Activated CD4-positive, alpha-beta T cell treated with anti-CD3 and anti-CD28 coated beads, Interleukin-2, amount 50 U/mL, for 16 hours (primary cell): ENCODE data around the gene CPEB3.
"Not testable (repeated sequence)": the region's sequence is repeated elsewhere in the genome, so short reads cannot be mapped to it uniquely, and the experiment has no call there.

Experiments used
- DNase-seq: peaks from one replicate; pipeline ENCODE4 v3.0.0-alpha.2; 2020

CPEB3 gene

DNA sequence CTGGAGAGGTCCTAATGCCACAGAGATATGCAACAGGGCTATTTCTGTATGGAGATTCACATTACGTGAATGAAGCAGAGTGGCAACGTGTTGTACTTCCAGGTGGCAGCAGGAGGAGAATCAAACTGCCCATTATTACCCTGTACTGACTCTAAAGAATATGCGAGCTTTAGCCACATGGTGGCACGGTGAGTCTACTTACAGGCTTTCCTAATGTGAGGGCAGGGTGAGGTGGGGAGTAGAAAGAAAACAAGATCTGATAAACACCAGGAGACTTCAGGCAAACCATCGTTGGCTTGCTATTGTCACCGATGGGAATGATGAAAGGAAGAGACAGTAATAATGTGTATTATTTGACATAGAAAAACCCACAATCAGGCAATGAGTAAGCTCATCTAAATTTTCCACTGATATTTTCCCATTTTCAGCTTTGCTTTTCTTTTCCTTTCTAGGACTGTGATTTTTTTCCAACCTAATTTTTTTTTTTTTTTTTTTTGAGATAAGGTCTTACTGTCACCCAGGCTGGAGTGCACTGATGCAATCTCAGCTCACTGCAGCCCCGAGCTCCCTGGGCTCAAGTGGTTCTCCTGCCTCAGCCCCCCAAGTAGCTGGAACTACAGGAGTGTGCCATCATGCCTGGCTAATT, 203.0 kb downstream of the CPEB3 start:
- peak; percentile 76 for DNase-seq

DNA sequence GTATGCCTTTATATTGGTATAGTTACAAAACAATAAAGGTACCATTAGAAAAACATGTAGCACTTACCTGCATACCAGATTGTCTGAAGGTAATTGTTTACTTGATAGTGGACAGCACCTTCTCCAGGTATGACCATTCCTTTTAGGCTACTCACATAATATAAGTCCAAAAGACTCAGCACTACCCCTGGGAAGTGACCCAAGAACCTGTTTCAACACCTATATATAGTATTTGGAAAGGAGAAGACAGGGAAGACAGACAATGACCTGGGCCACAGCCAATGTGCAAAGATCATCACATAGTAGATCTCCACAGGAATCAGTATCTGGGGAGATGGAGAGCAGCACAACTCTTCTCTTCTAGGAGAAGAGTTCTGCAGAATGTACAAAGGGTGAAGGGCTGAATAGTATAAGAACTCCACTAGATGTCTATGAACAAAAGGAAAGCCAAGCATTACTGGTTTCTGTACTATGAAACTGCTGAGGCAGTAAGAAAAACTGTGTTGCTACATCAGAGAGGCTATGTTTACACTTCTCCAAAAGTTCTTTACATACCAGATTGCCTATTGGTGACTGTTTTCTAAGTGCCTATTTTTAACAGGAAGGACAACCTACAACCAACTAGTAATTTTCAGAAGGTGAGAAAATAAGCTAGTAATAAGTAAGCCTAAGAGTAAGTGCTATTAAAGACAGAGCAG, 208.1 kb downstream of the CPEB3 start:
- no peak for DNase-seq

DNA sequence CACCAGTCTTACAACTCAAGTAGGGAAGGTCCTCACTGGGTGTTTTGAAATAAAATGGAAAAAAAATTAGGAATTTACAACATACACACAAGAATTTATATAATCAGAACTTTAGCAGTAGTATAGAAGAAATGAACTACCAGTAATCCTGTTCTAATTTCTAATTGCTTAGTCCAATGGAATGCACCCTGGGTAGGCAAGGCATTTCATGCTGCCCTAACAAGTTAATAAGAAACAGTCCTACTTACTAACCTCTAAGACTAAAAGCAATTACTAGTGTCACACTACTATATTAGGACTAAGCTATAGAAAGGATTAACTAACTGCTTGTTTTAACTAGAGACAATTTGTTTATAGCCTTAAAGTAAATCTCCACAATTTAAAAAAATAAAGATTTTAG, 209.2 kb downstream of the CPEB3 start:
- no peak for DNase-seq

DNA sequence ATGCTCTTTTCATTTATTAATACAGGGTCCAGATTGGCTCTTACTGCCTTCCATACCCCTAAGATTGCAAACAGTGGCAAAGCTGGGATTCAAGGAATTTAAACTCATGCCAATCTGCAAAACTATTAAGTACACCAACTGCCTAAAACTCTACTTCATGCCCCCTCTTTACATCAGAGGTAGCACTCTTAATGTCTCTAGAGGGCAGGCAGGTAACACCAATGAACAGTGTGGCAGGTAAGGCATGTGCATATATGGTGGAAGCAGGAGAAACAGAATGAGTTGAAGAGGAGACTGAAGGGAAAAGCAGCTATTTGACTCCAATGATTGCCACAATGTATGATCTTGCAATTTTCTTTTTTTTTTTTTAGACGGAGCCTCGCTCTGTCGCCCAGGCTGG, 210.6 kb downstream of the CPEB3 start:
- DNase-seq: no peak

DNA sequence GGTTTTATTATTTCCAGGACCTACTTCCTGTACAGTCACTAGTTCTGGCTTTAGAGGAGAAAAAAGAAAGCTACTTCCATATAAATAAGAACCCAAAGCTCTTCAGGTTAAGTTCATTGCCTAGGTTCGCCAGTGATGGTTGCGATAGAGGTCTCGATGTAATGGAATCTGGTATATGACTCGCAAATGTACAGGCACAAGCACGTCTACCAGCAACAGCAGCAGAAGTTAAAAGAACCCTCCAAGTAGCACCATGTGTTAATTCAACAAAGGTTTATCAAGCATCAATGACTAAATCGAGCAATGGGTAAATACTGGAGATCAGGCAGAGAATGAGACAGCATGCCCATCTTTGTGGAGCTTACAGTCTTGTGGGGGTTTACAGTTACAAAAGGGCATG, 211.9 kb downstream of the CPEB3 start:
- DNase-seq: no peak

DNA sequence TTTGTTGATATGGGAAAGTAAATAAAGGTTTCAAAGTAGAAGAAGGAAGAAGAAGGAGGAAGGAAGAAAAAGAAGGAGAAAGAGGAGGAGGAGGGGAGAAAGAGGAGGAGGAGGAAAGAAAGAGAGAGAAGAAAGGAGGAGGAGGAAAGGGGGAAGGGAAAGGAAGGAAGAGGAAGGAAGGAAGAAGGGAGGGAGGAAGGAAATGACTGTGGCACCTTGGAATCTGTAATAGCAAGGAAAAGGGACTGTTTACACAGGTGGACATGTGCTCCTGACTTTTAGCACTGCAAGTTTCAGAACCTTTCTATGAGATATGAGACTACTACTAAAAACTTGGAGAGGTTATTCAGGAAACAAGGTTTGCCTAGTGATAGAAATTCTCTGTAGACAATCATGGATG, 214.2 kb downstream of the CPEB3 start:
- DNase-seq: no peak

DNA sequence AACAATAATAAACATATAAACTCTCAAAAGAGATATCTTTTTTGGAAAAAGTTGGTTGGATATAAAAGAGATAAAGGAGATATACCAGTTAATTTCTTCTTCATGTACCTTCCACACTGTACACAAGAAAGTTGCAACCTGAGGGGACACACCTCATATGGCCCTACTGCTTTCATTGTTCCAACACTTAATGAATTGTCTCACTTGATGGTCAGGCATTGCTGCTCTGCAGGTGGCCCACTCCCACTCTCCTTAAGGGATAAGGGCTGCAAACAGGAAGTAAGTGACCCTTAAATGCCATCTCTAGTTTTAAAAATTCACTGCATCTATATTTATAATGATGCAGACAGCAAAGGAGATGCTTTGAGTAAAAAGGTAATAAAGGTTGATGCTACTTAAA, 215.0 kb downstream of the CPEB3 start:
- no peak for DNase-seq

DNA sequence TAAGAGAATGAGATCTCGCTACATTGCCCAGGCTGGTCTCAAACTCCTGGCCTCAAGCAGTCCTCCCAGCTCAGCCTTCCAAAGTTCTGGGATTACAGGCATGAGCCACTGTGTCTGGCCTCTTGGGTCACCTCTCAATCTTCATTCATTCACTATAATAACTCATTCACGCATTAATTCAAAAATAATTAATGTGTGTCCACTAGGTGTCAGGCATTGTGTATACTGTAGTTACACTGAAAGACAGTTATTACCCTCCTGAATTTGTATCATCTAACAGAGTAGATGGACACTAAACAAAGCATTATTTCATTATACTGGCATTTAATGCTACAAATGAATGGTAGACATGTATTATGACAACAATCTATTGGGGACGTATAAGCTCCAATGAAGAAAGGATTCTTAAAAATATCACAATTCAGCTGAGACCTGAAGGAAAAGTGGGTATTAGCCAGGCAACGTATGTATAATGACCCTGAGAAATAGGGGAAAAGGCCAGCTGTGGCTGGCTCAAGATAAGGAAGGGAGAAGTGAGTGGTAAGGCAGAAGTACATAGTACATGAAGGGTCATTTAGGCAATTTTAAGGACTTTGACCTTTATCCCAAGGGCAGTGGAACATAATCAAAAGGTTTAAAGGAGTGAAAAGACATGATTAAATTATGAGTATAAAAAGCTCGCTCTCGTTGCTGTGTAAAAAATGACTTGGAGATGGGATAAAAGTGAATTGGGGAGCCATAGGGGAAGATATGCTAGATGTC, 216.6 kb downstream of the CPEB3 start:
- DNase-seq: no peak

DNA sequence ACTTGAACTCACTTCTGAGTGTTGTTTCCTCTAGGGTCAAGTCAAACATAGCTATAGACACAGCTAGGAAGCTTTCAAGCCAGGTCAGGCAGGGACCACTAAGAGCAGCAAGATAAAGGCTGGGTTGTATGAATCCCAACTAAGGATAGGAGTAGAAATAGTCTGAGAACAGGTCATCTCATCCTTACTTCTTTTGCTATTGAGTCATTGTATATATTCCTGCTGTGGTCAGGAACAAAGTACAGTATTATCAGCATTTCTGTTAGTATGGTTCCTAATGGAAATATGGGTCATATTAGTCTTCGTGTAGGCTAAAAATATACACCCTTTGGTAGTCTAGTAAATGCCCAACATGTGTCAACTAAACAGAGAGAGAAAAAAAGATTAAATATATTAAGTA, 222.0 kb downstream of the CPEB3 start:
- DNase-seq: no peak

DNA sequence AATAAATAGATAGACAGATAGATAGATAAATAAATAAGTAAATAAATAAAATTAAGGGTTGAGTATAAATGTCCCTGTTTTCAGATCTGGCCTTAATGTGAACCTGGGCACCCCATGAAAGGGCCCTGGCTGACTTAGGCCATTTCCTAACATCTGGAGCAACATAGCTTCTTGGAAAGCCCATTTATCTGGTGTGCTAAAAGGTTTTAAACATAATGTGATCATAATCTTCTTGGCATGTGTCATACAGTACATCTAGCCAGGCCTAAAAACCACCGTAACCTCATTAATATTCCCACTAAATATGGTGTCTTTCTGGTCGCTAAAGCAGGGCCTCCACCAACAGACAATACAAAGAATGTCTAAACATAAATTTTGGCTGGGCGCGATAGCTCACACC, 224.5 kb downstream of the CPEB3 start:
- no peak for DNase-seq

DNA sequence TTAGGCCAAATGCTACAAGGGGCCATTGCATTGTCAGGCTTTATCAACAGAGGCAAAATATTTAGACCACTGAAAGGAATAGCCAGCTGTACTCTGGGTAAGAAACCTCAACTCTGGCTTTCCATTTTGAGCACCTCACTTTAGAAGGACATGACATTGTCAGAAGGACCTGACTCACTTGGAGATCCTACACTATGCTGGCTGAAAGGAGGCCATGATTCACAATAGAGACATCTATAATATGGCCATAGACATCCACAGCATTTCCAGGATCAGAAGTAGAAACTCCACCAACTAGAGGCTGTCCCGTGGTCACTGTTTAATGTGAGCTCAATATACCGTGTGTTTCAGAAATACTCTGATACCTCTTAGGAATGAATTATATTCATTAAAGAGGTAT, 226.4 kb downstream of the CPEB3 start:
- DNase-seq: no peak

DNA sequence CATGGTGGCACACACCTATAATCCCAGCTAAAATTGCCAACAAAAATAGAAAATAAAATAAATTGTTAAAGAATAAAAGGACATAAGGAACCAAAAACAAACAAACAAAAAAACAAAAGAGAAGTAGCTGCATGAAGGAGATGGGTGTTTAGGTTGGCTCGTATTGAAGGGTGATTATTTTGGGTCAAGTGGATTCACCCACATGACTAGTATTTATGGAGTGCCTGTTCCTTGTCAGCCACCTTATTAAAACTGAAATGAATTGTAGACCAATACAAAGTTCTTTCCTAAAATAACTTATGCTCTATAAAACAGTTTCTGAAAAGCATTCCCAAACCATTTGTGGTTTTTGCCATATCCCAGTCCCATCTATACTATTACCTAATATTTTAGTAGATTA, 228.6 kb downstream of the CPEB3 start:
- no peak for DNase-seq

DNA sequence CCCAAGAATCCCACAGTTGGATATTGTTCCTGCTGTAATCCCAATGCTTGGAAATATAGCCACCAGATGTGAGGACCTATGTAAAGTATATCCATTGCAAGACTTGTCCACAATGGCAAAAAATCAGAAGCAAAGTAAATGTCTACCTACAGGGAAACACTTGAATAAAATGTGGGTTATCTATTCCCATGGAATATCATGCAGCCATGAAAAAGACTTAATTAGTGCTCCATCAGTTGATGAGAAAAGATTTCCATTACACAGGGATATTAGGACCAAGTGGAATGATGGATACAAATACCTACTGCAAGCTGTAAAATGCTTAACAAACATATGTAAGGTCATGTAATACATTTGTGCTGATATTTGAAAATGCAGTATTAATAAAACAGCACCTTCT, 236.1 kb downstream of the CPEB3 start:
- DNase-seq: no peak

DNA sequence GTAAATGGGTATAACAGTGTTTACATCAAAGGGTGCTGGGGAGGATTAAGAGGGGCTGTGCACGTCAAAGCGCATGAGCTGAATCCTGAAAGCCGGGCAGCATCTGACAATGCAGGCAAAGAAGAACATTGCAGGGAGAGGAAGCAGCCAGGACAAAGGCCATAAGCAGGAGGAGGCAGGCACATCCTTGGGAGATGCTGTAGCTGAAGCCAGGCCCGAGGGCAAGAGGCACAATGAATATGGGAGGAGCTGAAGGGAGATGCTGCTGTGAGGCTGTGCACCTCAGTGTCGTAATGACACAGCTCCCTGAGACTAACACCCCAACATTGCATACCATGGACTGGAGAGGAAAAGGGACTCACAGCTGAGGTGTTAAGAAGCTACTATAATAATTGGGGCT, 238.1 kb downstream of the CPEB3 start:
- DNase-seq: no peak

DNA sequence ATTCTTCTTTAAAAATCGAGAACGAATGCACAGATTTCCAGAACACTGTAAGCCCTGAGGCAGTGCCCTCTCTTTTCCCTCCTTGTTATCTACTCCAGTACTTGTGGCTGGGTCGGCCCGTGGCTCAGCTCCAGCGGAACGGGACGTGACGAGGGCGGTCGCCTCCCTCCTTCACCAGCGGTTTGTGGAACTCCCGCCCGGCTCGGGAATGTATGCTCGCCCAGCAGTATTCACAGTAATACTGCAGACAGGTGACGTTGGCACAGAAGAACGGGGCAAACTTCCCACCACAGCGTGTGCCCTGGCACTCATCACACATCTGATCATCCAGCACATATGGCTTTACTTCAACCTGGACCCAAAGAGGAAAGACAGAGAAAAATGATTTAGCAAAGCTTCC, 238.8 kb downstream of the CPEB3 start:
- no peak for DNase-seq

DNA sequence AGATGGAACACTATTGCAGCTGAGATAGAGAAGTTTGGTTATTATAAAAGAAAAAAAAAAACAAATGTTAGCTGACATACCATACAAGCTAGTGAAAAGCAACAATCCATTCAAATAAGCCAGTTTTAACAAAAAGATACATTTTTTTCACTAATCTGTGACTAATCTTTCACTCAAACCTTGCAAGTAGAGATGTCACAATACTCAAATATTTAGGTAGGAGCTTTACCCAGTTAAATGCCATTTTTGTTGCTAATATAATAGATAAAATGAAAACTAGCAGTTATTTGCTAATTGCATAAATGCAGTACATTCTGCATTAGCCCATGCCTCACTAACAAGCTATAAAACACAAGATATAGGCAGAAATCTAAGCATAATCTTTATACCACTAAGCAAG, 243.7 kb downstream of the CPEB3 start:
- no peak for DNase-seq

DNA sequence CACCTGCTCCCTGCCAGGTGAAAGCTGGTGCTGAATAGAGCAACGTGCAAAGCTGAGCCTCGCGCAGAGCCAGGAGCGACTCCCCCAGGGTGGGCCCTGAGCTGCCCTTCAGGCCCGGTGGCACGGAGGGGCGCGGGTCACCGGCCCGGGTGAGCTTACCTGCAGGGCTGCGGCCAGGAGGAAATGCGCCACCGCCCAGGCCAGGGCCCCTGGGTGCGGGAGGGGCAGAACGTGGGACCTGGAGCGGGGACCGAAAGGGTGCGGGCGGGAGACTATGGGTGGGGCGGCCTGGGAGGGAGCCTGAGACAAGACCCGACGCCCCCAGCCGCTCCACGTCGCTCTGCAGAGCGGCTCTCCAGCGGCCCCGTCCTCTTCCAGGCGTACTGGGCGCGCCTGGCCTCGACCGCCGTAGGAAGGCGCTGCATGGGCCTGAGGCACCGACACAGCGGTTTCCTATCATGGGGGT, 245.2 kb downstream of the CPEB3 start:
- no peak for DNase-seq

DNA sequence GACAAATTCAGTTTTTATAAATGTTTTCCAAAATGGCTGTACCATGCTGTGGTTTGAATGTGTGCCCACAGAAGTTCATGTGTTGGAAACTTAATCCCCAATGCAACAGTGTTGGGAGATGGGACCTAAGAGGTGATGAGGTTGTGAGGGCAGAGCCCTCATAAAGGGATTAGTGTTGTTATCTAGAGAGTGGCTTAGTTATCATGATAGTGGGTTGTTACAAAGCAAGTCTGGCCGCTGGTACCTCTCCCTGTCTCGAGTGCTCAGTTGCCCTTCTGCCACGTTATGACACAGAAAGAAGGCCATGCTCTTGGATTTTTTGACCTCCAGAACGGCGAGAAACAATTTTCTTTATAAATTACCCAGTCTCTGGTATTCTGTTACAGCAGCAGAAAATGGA, 248.3 kb downstream of the CPEB3 start:
- DNase-seq: no peak

DNA sequence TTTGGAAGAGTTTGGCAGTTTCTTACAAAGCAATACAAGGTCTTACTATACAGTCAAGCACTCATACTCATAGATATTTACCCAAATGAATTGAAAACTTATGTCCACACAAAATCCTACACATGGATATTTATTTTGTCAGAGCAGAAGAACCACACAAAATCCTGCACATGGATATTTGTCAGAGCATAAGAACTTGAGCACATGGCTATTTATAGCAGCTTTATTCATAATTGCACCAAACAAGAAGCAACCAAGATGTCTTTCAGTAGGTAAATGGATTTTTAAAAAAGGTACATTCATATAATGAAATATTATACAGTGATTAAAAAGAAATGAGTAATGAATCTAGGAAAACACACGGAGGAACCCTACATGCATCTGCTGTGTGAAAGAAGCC, 251.9 kb downstream of the CPEB3 start:
- DNase-seq: no peak

DNA sequence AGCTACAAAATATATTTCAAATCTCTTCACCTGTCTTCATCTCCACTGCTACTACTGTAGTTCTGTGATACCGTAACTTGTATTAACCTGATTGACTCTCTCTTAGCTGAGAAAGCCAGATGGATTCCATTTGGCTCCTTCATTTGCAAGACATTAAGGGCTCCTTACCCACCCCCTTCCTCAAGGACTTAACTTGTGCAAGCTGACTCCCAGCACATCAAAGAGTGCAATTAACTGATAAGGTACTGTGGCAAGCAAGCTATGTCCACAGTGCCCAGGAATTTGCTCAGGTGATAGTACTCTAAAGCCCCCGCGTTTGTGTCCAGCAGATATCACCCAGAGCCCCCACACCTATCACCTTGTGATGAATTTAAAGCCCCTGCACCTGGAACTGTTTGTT, 257.8 kb downstream of the CPEB3 start:
- not testable (repeated sequence) for DNase-seq

DNA sequence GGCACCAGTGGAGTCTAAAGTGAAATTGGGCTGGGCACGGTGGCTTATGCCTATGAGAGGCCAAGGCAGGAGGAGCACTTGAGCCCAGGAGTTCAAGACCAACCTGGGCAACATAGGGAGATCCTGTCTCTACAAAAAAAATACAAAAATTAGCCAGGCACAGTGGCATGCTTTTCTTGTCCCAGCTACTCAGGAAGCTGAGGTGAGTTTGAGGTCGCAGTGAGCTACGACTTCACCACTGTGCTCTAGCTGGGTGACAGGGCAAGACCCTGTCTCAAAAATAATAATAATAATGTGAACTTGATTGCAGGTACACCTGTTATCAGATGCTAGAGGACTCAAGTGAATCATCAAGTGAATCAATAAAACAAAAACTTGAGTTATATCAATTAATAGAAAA, 259.3 kb downstream of the CPEB3 start:
- no peak for DNase-seq

DNA sequence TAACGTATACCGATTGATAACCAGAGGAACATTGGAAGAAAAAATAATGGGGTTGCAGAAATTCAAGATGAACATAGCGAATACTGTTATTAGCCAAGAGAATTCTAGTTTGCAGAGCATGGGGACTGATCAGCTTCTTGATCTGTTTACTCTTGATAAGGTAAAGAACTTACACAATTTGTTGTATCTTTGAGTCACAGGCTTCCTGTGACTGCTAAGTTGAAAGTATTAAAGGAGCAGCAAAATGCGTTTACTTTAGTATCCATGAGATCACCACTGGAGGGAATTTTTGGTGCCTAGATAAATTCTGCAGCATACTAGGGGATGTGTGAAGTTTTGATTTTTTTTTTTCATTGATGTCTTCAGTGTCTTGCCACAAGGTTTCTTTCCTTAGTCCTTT, 263.7 kb downstream of the CPEB3 start:
- DNase-seq: no peak

DNA sequence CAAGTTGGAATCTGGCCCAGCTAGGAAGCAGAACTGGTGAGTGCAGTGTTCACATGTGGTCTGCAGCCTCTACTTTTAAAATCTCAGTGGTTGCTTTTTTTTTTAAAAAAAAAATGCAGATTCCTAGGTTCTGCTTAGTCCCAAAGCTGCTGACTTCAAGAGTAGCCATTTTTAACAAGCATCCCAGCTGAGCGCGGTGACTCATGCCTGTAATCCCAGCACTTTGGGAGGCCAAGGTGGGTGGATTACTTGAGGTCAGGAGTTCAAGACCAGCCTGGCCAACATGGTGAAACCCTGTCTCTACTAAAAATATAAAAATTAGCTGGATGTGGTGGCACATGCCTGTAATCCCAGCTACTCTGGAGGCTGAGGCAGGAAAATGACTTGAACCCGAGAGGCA, 265.5 kb downstream of the CPEB3 start:
- DNase-seq: not testable (repeated sequence)

DNA sequence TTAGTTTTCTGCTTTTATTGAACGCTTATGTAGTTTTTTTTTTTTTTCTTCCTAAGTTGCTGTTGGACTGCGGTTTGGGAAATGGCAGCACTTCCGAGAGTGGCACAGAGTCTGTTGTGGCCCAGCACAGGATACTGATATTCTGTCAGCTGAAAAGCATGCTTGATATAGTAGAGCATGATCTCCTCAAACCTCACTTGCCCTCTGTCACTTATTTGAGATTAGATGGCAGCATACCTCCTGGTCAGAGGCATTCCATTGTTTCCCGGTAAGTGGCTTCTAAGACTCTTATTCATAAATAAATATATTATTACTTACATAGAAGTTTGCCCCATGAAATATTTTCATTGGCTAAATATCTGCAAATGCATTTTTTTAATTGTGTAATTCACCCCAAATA, 266.2 kb downstream of the CPEB3 start:
- no peak for DNase-seq
